CD4-positive, alpha-beta T cell treated with Interleukin-4 for 4 hours (primary cell): Measurements from ENCODE around the gene TRMT13.
"Not testable (repeated sequence)": the region's sequence is repeated elsewhere in the genome, so short reads cannot be mapped to it uniquely, and the experiment has no call there.

Experiments
- DNase-seq: peaks from one replicate; pipeline ENCODE4 v3.0.0-alpha.2; 2020

Gene TRMT13

DNA sequence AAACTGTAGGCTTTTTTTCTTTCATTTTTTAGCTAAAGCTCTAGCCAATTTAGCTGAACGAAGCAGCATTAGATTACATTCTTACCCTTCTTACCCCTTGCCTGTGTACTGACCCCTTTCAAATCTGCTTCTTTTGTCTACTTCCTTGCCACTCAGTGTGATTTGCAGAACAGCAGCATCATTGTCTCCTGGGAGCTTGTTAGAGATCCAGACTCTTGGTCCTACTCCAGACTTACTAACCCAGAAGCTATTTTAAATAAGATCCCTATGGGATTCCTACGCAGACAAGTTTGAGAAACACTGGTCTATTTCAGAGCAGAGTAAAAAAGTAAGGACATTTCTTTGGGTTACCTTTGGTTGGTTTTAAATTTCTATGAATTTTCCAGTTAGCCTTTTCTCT lies 31.3 kb downstream of the TRMT13 start:
- DNase-seq: no peak

DNA sequence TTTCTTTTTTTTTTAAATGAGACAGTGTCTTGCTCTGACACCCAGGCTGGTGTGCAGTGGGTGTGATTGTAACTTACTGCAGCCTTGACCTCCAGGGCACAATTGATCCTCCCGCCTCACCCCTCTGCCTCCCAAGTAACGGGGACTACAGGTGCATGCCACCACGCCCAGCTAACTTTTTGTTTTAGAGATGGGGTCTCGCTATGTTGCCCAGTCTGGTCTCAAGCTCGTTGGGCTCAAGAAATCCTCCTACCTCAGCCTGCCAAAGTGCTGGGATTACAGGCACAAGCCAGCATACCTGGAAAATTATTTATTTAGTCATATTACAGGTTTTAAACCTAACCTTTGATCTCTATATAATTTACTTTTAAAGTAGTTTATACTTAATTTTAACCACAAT lies 31.7 kb downstream of the TRMT13 start:
- DNase-seq: no peak

DNA sequence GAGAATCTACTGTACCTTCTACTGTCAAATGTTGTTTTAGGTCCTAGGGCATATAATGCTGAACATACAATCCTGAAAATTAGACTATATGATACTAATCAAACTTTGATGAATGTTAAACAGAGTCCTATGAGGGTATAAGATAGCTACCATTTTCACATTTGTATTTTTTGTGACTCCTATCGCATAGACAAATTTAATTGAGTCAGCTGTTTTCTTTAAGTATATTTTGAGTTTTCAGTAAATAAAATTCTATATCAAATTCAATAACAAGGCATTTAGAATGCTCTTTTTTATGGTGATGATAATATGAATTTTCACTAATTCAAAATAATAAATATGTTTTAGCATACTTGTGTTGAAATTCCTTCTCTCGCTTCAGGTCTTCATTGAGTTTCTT lies 35.1 kb downstream of the TRMT13 start:
- DNase-seq: no peak

DNA sequence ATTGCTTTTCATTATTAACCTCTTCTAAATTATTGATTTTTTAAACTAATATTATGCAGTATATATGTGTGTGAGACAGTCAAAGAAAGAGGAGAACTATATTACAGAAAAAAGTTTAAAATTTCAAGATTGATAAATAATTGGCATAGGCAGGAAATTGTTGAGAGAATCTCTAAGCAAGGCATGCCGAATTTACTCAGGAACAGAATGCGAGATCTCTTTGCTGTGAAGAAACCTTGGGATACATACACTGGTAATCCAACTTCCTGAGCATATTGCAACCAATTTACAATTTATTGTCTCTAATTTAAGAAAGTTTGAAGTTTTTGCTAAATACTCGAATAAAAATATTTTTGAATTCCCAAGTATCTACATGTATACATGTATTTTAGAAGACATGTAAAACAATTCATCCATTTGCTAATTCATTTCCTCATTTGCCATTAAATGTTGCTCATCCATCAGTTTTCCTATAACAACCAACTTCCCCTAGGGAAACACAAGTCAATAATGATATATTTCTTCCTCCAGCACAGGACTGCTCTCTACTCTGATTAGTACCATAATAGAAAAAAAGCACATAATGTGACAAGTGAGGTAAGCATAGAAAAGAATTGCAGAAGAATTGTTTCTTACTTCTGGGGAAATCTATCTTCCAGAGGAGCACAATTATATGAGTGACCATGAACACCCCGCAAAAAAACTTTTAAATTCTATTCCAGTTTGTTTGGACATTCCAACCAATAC lies 44.5 kb downstream of the TRMT13 start:
- no peak for DNase-seq

DNA sequence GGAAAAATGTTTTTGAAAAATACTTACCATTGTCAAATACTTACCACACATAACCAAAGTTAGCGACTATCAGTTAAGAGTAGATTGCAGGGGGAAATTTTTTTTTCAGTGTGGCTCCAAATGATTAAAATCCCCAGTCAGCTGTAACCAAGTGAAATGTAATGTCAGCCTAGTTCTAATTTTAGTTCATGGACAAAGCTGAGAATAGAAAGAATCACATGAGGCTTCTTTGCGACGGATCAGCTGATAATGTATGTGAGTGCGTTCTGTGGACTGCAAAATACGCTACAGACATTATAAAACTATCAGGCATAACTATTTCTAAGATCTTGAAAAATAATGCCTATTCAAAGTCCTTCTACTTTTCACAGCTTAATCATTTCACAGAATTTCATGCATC lies 45.1 kb downstream of the TRMT13 start, which contains the start of gene LRRC39:
TSS of gene LRRC39 (minus strand) at position 166 of the 400 bp plus-strand sequence. CDS start 9,740 bp downstream, outside the sequence.
- no peak for DNase-seq

DNA sequence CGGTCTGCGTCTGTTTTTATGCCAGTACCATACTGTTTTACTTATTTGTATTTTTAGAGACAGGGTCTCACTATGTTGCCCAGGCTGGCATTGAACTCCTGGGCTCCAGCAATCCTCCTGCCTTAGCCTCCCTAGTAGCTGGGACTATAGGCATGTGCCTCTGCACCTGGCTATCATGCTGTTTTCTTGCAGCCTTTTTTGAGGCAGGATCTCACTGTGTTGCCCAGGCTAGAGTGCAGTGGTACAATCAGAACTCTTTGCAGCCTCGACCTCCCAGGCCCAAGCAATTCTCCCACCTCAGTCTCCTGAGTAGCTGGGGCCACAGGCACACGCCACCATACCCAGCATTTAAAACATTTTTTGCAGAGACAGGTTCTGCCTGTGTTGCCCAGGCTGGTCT lies 50.4 kb downstream of the TRMT13 start:
- no peak for DNase-seq

DNA sequence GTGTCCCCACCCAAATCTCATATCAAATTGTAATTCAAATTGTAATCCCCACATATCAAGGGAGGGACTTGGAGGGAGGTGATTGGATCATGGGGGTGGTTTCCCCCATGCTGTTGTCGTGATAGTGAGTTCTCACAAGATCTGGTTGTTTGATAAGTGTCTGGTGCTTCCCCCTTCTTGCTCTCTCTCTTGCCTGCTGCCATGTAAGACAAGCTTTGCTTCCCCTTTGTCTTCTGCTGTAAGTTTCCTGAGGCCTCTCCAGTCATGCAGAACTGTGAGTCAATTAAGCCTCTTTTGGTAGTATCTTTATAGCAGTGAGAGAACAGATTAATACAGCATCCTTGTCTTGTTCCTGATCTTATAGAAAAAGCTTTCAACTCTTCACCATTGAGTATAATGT lies 51.6 kb downstream of the TRMT13 start:
- no peak for DNase-seq

DNA sequence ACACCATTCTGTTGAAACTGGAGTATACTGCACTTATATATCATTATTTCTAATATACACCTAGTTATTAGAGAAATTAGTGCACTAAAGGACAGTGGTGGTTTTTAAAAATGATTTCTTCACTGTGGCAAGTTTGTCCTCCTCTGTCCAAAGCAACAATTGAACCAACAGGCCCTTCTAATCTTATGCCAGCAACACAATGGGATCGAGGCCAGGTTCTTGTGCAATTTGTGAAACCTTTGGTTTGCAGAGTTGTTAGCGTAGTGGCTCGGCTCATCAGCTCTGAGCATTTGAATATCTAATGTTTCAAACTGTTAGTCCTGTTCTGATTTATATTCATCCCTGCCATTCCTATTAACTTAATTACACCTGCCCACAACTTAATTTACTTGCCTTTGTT lies 54.9 kb downstream of the TRMT13 start:
- no peak for DNase-seq

DNA sequence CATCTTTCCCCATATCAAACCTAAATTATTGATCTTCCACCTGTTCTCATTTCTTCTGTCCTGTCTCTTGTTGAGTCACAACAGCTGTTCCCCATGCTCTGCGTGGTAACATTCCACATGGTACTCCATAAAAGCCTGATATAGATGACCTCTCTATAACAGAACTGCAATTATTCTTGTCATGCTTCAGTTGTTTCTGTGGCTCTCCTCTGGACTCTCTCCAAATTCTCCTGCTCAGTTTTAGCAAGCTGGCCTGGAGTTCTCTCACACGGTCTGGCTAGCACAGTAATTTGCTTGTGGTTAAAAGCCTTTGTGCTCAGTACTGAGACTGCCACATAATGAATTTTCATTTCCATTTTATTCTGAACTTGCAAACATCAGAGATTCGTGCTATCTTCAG lies 55.7 kb downstream of the TRMT13 start:
- DNase-seq: no peak

DNA sequence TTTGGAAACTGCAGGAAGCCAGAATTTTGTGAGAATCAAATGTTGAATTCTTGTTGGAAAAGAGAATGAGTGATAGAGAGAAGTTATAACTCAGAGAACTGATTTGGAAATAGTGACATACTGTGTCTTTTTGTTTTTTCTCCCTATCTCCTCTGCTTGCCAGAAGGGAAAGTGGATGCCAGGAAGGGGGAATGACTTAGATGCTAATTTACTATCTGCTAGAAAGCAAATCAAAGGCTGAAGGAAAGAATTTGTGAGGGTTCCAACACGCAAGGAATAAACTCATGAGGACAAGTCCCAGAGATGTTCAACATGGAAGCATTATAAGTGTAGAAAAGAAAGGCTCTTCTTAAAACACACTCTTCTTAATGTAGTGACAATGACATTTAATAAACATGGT lies 65.6 kb downstream of the TRMT13 start:
- no peak for DNase-seq

DNA sequence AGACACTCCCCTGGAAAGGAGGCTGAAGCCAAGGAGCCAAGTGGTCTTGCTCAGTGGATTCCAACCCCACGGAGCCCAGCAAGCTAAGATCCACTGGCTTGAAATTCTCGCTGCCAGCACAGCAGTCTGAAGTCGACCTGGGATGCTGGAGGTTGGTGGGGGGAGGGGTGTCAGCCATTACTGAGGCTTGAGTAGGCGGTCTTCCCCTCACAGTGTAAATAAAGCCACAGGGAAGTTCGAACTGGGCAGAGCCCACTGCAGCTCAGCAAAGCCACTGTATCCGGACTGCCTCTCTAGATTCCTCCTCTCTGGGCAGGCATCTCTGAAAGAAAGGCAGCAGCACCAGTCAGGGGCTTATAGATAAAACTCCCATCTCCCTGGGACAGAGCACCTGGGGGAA lies 67.1 kb downstream of the TRMT13 start:
- DNase-seq: not testable (repeated sequence)
